Measurements from ENCODE around the gene PREX1.

Gene PREX1

GRCh38 chr20:48718786-48719578, 108.8 kb downstream of the PREX1 start:
- no peak for DNase-seq (ENCODE audit: low read depth in 2 of 2)

- DNase-seq (ENCODE audit: low read depth in 2 of 2), result no peak
Observed at GRCh38 chr20:48717680-48718223, 110.0 kb downstream of the PREX1 start.

GRCh38 chr20:48717095-48717672, 110.6 kb downstream of the PREX1 start:
- DNase-seq (ENCODE audit: low read depth in 2 of 2), result no peak

GRCh38 chr20:48716541-48716940, 111.3 kb downstream of the PREX1 start:
- DNase-seq (ENCODE audit: low read depth in 2 of 2), result no peak

GRCh38 chr20:48716086-48716485, 111.7 kb downstream of the PREX1 start:
- no peak for DNase-seq (ENCODE audit: low read depth in 2 of 2)

GRCh38 chr20:48714764-48715163, 113.0 kb downstream of the PREX1 start:
- DNase-seq (ENCODE audit: low read depth in 2 of 2), result no peak

GRCh38 chr20:48711696-48712464, 115.9 kb downstream of the PREX1 start:
- DNase-seq (ENCODE audit: low read depth in 2 of 2), result no peak

GRCh38 chr20:48711044-48711428, 116.8 kb downstream of the PREX1 start:
- DNase-seq (ENCODE audit: low read depth in 2 of 2), result no peak

GRCh38 chr20:48710341-48711043, 117.3 kb downstream of the PREX1 start:
- DNase-seq (ENCODE audit: low read depth in 2 of 2), result no peak

GRCh38 chr20:48709744-48710143, 118.1 kb downstream of the PREX1 start:
- DNase-seq (ENCODE audit: low read depth in 2 of 2), result no peak

GRCh38 chr20:48709058-48709691, 118.6 kb downstream of the PREX1 start:
- no peak for DNase-seq (ENCODE audit: low read depth in 2 of 2)

- no peak for DNase-seq (ENCODE audit: low read depth in 2 of 2)
Observed at GRCh38 chr20:48708630-48709029, 119.2 kb downstream of the PREX1 start.

- no peak for DNase-seq (ENCODE audit: low read depth in 2 of 2)
Observed at GRCh38 chr20:48708116-48708515, 119.7 kb downstream of the PREX1 start.

- no peak for DNase-seq (ENCODE audit: low read depth in 2 of 2)
Observed at GRCh38 chr20:48706710-48707365, 121.0 kb downstream of the PREX1 start.

GRCh38 chr20:48706116-48706656, 121.6 kb downstream of the PREX1 start:
- no peak for DNase-seq (ENCODE audit: low read depth in 2 of 2)

GRCh38 chr20:48705240-48706115, 122.3 kb downstream of the PREX1 start:
- DNase-seq (ENCODE audit: low read depth in 2 of 2), result no peak

GRCh38 chr20:48704761-48705160, 123.0 kb downstream of the PREX1 start:
- DNase-seq (ENCODE audit: low read depth in 2 of 2), result no peak

GRCh38 chr20:48703511-48704219, 124.1 kb downstream of the PREX1 start:
- no peak for DNase-seq (ENCODE audit: low read depth in 2 of 2)

GRCh38 chr20:48703107-48703506, 124.7 kb downstream of the PREX1 start:
- no peak for DNase-seq (ENCODE audit: low read depth in 2 of 2)
